GM21825 (cell line): ENCODE results near the gene TNRC6C.

Experiments used
- ATAC-seq: cut with Tn5 transposase; IDR thresholded peaks from one replicate; pipeline ENCODE4 v1.9.1; 2021; ENCODE audit warnings: mild to moderate bottlenecking, moderate library complexity; ENCODE audit not compliant: unreplicated experiment

The TNRC6C gene

GRCh38 chr17:78122216-78122930, 163.9 kb downstream of the TNRC6C start:
- ATAC-seq = no peak

GRCh38 chr17:78122931-78123249, 164.4 kb downstream of the TNRC6C start:
- no peak for ATAC-seq

- no peak for ATAC-seq
These were observed 164.9 kb downstream of the TNRC6C start for GRCh38 chr17:78123258-78123929.

- no peak for ATAC-seq
These were observed 165.8 kb downstream of the TNRC6C start for GRCh38 chr17:78124081-78124835.

DNA sequence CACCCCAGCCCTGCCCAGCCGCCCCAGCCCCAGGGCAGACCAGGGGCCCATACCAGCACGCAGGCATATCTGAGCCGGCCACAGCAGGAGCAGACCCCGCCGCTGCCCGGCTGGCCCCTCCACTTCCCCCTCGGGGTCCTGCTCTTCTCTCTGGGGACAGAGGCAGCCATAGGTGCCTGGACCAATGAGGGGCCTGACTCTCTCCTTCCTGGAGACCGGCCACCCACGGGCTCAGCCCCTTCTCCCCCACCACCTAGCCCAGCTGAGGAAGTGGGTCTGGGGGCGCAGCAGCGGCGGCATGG, 166.3 kb downstream of the TNRC6C start:
- ATAC-seq = no peak

GRCh38 chr17:78125138-78125913, 166.8 kb downstream of the TNRC6C start:
- no peak for ATAC-seq

DNA sequence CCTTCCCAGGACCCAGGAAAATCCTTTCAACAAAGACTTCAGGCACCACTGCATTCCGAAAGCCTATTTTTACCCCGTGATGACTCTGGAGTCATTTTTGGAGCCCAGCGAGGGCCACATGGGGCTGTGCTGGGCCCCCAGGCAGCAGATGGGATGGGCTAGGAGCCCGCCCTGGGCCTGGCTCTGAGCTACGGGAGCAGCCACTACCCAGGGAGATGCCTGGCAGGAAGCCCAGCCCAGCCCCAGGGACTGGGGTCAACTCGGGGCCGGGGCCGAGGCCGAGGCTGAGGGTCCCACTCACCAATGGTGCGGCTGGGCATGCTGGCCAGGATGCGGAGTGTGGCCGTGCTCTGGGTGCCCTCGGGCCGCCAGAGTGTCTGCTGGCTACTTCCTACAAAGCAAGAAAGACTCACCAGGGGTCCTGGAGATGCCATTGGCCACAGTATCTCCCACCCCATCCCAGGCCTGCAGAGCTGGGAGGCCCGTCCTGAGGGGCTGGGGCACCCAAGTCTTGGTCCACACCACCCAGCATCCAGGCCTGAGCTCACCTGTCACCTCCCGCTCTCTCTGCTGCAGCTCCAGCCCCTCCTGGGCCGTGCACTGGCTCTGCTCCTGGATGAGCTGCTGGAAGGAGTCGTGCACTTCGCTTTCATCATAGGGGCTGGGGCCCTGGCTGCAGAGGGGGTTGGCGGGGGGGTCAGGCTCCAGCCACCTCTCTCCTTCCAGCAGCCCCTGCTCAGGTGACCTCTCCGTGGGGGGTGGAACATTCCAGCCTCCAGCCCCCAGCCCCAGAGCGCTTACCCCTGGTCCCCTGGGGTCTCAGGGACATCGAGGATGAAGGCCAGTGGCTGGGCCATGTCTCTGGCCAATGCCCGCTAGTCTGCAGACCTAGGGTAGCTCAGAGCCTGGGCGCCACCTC, 167.7 kb downstream of the TNRC6C start:
- no peak for ATAC-seq

GRCh38 chr17:78126895-78127238, 168.4 kb downstream of the TNRC6C start:
- ATAC-seq = no peak

DNA sequence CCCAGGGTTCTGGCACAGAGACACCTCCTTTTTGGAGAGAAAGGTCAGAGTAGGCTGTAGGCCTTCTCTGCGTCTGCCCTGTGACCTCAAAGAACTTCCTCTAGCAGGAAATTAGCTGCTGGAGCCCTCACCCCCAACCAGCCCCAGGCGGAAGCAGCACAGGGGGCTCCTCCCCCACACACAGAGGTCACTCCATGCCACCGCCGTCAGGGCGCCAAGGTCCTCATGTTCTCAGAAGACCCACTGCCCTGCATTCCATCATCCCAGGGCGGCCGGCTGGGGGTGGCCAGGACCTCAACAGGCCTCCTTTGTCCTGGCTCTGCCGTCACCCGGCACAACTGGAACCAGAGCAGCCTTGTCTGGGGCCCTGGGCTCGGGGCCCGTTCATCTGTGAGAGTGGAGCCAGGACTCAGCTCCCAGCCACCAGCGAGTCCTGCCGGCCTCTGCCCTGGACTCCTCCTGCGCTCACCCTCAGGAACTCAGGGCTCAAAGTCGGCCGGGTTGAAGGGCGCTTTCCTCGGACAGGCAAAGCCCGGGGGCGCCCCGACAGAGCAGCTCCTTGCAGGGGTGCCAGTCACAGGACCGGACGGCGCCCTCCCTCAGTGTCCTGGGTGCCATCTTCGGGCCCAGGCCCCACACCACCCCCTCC, 168.9 kb downstream of the TNRC6C start:
- ATAC-seq = no peak

- ATAC-seq = no peak
These were observed 169.5 kb downstream of the TNRC6C start for GRCh38 chr17:78127888-78128550.

DNA sequence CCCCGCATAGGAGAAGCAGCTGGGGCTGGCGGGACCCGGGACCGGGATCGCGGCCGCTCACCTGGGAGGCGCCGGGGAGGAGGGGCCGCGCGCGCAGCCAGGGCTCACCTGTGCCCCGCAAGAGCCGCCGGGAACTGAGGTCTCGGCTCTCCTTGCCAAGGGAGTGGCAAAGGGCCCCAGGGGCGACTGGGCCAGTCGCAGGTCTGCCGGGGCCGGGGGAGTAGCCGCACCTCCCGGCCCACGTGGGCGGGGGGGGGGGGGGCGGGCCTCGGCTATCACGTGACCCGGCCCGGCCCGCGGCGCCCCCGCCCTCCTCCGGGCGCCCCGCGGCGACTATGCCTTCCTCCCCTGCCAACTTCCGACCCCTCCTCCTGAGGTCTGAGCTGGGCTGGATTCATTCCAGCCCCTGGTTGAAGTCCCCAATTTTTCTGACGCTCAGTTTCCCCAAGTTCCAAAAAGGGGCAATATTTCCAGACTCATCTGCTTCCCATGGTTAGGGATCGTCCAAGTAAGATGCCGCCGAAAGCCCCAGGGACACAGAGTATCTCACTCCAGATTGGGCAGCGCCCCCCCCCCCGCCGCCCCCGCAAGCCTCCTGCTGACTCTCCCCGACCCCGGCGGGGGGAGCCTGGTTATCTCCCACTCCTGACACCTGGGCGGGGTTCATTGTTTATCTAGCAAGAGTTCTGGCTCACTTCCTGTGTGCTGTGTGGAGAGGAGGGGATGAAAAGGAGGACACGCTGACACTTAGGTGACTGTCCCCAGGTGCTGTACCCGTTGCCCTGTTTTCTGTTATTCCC, 170.2 kb downstream of the TNRC6C start, which contains the start of gene TMC6:
TMC6 (minus strand) TSS at position 205 of the 800 bp plus-strand sequence. CDS start 1,923 bp downstream, outside the sequence.
- no peak for ATAC-seq

GRCh38 chr17:78129351-78130089, 171.0 kb downstream of the TNRC6C start:
- no peak for ATAC-seq

DNA sequence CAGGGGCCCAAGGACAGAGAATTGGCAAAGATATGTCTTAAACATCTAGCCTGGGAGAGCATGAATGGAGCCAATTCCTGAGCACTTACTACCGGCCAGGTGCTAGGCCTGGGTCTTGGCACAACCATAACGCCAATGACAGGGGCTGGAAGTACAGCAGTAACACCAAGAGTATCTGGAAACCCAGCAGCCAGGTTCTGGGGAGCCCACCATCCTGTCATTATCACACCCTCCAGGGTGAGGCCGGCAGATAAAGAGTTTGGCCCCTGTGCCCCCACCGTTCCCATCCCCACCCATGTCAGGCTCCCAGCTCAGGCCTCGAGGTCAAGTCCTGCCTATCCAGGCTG, 171.6 kb downstream of the TNRC6C start:
- ATAC-seq = no peak

DNA sequence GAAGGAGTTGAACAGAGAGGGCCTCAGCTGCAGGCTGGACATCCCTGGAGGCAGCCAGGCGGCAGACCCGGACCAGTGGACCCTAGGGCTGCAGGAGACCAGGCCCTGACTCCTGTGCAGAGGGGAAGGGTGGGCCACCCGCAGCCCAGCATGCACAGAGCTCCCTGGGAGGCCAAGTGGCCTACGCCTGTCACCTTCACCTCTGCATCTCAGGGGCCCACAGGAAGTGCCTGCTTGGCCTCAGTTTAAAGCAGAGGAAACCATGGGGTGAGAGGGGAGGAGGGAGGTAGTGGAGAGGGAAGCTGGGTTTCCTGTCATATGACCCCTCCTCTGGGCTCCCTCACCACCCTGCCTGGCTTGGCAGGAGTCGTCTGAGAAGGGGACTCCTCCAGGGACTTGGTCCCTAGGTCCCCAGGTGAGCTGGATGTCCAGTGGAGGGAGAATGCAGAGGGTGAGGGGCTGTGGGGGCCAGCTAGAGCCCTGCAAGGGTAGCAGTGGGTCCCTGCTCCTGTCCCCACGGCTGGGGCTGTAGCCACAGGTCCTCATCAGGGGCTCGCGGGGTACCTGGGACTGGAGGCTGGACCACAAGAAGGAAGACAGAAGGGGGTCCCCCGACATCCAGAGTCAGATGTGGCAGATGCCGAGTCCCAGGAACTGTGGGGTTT, 172.1 kb downstream of the TNRC6C start, which contains the start of gene TMC8:
TMC8 (plus strand) TSS at position 335 of the 665 bp plus-strand sequence. CDS start 818 bp downstream, outside the sequence.
- ATAC-seq = no peak

GRCh38 chr17:78131172-78132083, 172.9 kb downstream of the TNRC6C start:
- no peak for ATAC-seq

GRCh38 chr17:78132084-78132676, 173.7 kb downstream of the TNRC6C start:
- no peak for ATAC-seq
